K562 (cell line): Measurements from ENCODE around the gene CLCN2. TPM values are rescaled to one million over a fixed set of nuclear protein-coding genes. Genes with fewer than 3 reads are reported as not detected.

Experiments
- ATAC-seq: fragments of 200-7000 bp; cut with Tn5 transposase; 3 replicates; pipeline ENCODE4 v1.9.1; 2020; ENCODE audit warnings: moderate library complexity
- BruUV-seq: library from RNA; stranded (reverse); fragments of 400-500 nt; replicated peaks from 2 replicates; lab custom pipeline; 2021; lab: Mats Ljungman, UMichigan
- CTCF ChIA-PET: fragments of 300-600 bp; formaldehyde crosslinking; extraction: SDS; loops from one replicate; lab custom pipeline; 2021; ENCODE audit warnings: low intra/inter-chr PET ratio; lab: Yijun Ruan, JAX
- POLR2A ChIA-PET: fragments of 300-600, 350-650 bp; sonication (Branson Sonifier 250); formaldehyde crosslinking; extraction: SDS; loops from one replicate; lab custom pipeline; 2021; ENCODE audit warnings: antibody characterized with exemption, inconsistent platforms; lab: Yijun Ruan, JAX
- DNase-seq, 4 experiments: peaks; one replicate each; pipeline versions ENCODE4 v3.0.0 to v3.0.0-alpha.2; 2011 to 2018; ENCODE audit warnings: low spot score in 3 of 4, mixed read lengths in 3 of 4; ENCODE audit errors: extremely low read depth in 1 of 4
- FAIRE-seq: peaks from 2 replicates; lab custom pipeline; 2011; peaks lifted over from hg19 to GRCh38; lab: Jason Lieb, UNC
- H2AFZ ChIP-seq: 2 replicates; pipeline ENCODE4 v1.6.0; 2011; ENCODE audit warnings: low read depth, low read length, control low read depth, inconsistent platforms
- H3K27ac ChIP-seq: fragments of 200-600 bp; 3 replicates; pipeline ENCODE4 v1.8.0; 2011; ENCODE audit warnings: low read depth, mild to moderate bottlenecking, control low read depth, inconsistent platforms, low read length, moderate library complexity, mixed read lengths; ENCODE audit errors: extremely low read depth
- H3K27me3 ChIP-seq, 2 experiments: fragments of 300-600 bp in 1 of 2; 2 replicates in 1 of 2; 3 replicates in 1 of 2; pipeline versions ENCODE4 v1.6.0 to v1.8.0; 2011; ENCODE audit warnings: inconsistent platforms in 2 of 2, low read length in 2 of 2, mild to moderate bottlenecking in 1 of 2, mixed read lengths in 1 of 2, moderate library complexity in 1 of 2; ENCODE audit not compliant: control insufficient read depth in 2 of 2, insufficient read depth in 2 of 2
- H3K36me3 ChIP-seq: fragments of 300-600 bp; 3 replicates; pipeline ENCODE4 v1.8.0; 2011; ENCODE audit warnings: mild to moderate bottlenecking, low read length, inconsistent platforms; ENCODE audit not compliant: control insufficient read depth, insufficient read depth
- H3K4me1 ChIP-seq, 2 experiments: fragments of 200-600 bp in 1 of 2; replicated peaks in 1 of 2; 2 replicates in 1 of 2; 3 replicates in 1 of 2; pipeline versions ENCODE4 v1.5.1 to v1.8.0; 2011; ENCODE audit warnings: inconsistent platforms in 2 of 2, low read length in 2 of 2, mild to moderate bottlenecking in 1 of 2, mixed read lengths in 1 of 2, moderate library complexity in 1 of 2; ENCODE audit not compliant: control insufficient read depth in 2 of 2, insufficient read depth in 2 of 2
- H3K4me2 ChIP-seq: 2 replicates; pipeline ENCODE4 v1.6.1; 2011; ENCODE audit warnings: low read length, control low read depth, inconsistent platforms, mixed read lengths; ENCODE audit not compliant: insufficient read depth
- H3K4me3 ChIP-seq: fragments of 200-600 bp; sonication (generic), shearing (Covaris generic); 2 replicates; pipeline ENCODE4 v1.5.1; 2016; ENCODE audit warnings: control low read depth, inconsistent platforms
- H3K79me2 ChIP-seq: fragments of 200-600 bp; 3 replicates; pipeline ENCODE4 v1.8.0; 2011; ENCODE audit warnings: low read length, inconsistent platforms; ENCODE audit not compliant: control insufficient read depth, insufficient read depth
- H3K9ac ChIP-seq, 2 experiments: 2 replicates each; pipeline versions ENCODE4 v1.6.0 to v1.6.1; 2011; ENCODE audit warnings: low read depth in 2 of 2, low read length in 2 of 2, control low read depth in 1 of 2, inconsistent platforms in 1 of 2, mild to moderate bottlenecking in 1 of 2, mixed read lengths in 1 of 2; ENCODE audit not compliant: insufficient read depth in 1 of 2
- H3K9me1 ChIP-seq: one replicate; pipeline ENCODE4 v1.6.0; 2011; ENCODE audit warnings: inconsistent platforms, mild to moderate bottlenecking, low read length, moderate library complexity; ENCODE audit not compliant: control insufficient read depth, insufficient read depth
- H3K9me3 ChIP-seq: replicated peaks from 2 replicates; pipeline ENCODE4 v1.5.1; 2011; ENCODE audit warnings: low read depth, low read length, inconsistent platforms; ENCODE audit not compliant: control insufficient read depth, insufficient read depth
- H4K20me1 ChIP-seq: replicated peaks from 2 replicates; pipeline ENCODE4 v1.6.1; 2011; ENCODE audit warnings: low read length, inconsistent platforms, mixed read lengths; ENCODE audit not compliant: control insufficient read depth, insufficient read depth
- ADNP ChIP-seq: fragments of 200-800 bp; sonication (Bioruptor generic); IDR thresholded peaks from 2 replicates; pipeline ENCODE4 v1.6.1; 2016; ENCODE audit warnings: missing genetic modification characterization, missing compliant biosample characterization
- BACH1 ChIP-seq: fragments of 200-800 bp; sonication (Bioruptor generic); IDR thresholded peaks from 2 replicates; pipeline ENCODE4 v1.6.1; 2016; ENCODE audit warnings: missing genetic modification characterization, missing compliant biosample characterization
- CBFA2T2 ChIP-seq: fragments of 450-650 bp; conservative IDR thresholded peaks from 2 replicates; pipeline ENCODE4 v1.6.1; 2017; ENCODE audit warnings: mild to moderate bottlenecking
- CBX1 ChIP-seq: sonication (generic); IDR thresholded peaks from 2 replicates; pipeline ENCODE4 v1.6.1; 2016; ENCODE audit warnings: antibody characterized with exemption, low read depth, mild to moderate bottlenecking
- ID3 ChIP-seq, 2 experiments: fragments of 250-450 bp in 1 of 2; fragments of 450-650 bp in 1 of 2; sonication (Bioruptor Pico) in 1 of 2; IDR thresholded peaks; 2 replicates each; pipeline versions ENCODE4 v1.6.1 to v1.8.0; 2016 to 2021; ENCODE audit warnings: mild to moderate bottlenecking in 2 of 2, moderate library complexity in 2 of 2, missing compliant biosample characterization in 1 of 2, missing genetic modification characterization in 1 of 2
- IRF2 ChIP-seq: sonication (generic); formaldehyde crosslinking; IDR thresholded peaks from 2 replicates; pipeline ENCODE4 v1.8.1; 2022; ENCODE audit warnings: mild to moderate bottlenecking, missing genetic modification reagents
- KLF10 ChIP-seq: fragments of 250-450 bp; sonication (Bioruptor Pico); IDR thresholded peaks from 2 replicates; pipeline ENCODE4 v1.6.1; 2021; ENCODE audit warnings: matching md5 sums
- KLF6 ChIP-seq: fragments of 250-450 bp; sonication (Bioruptor Pico); IDR thresholded peaks from 2 replicates; pipeline ENCODE4 v1.4.0; 2020; ENCODE audit warnings: mild to moderate bottlenecking, moderate library complexity, borderline replicate concordance
- MAZ ChIP-seq, 2 experiments: fragments of 450-650 bp in 1 of 2; sonication (generic) in 1 of 2; formaldehyde crosslinking; IDR thresholded peaks in 1 of 2; conservative IDR thresholded peaks in 1 of 2; 2 replicates each; pipeline versions ENCODE4 v1.4.0 to v1.5.0; 2020; ENCODE audit warnings: mild to moderate bottlenecking in 1 of 2, missing genetic modification reagents in 1 of 2
- MCM7 ChIP-seq, 2 experiments: fragments of 450-650 bp; IDR thresholded peaks; 2 replicates each; pipeline ENCODE4 v1.6.1; 2016 to 2018
- NR0B1 ChIP-seq: fragments of 450-650 bp; IDR thresholded peaks from one replicate; pipeline ENCODE4 v1.6.1; 2018; ENCODE audit warnings: mild to moderate bottlenecking, moderate library complexity; ENCODE audit not compliant: partially characterized antibody
- POLR3G ChIP-seq: IDR thresholded peaks from 2 replicates; pipeline ENCODE4 v1.6.1; 2011; ENCODE audit not compliant: insufficient read length, insufficient replicate concordance; ENCODE audit errors: extremely low read depth
- TAF1 ChIP-seq: IDR thresholded peaks from 2 replicates; pipeline ENCODE4 v1.6.1; 2011; ENCODE audit warnings: mild to moderate bottlenecking, low read length, moderate library complexity; ENCODE audit not compliant: insufficient read depth, control insufficient read depth, severe bottlenecking; ENCODE audit errors: extremely low read depth
- ZHX1 ChIP-seq: fragments of 150-350 bp; conservative IDR thresholded peaks from 2 replicates; pipeline ENCODE4 v1.6.1; 2014; ENCODE audit warnings: low read length
- ZNF175 ChIP-seq: fragments of 200-800 bp; sonication (Bioruptor generic); IDR thresholded peaks from 2 replicates; pipeline ENCODE4 v1.6.1; 2016; ENCODE audit warnings: low read depth, mild to moderate bottlenecking, missing genetic modification characterization, missing compliant biosample characterization
- ZNF561 ChIP-seq: fragments of 450-650 bp; formaldehyde crosslinking; conservative IDR thresholded peaks from 2 replicates; pipeline ENCODE4 v1.4.0; 2020; ENCODE audit warnings: mild to moderate bottlenecking, moderate library complexity
- ZNF699 ChIP-seq: fragments of 250-450 bp; sonication (Bioruptor Pico); IDR thresholded peaks from 2 replicates; pipeline ENCODE4 v1.8.0; 2021; ENCODE audit warnings: mild to moderate bottlenecking, moderate library complexity; ENCODE audit not compliant: insufficient replicate concordance
- WGBS: fragments of 100-300 bp; shearing (Covaris generic); methylation state at CpG from one replicate; pipeline ENCODE4 v1.1.6; 2016; ENCODE audit warnings: low coverage, mixed read lengths; ENCODE audit not compliant: insufficient coverage; ENCODE audit errors: missing lambda C conversion rate; 5-methylcytosine and 5-hydroxymethylcytosine counted together
- in situ Hi-C: fragments of 300-500 bp; cut with MboI; formaldehyde crosslinking; loops from 4 replicates; pipeline ENCODE4 v1.15.0; 2018; ENCODE audit warnings: inconsistent platforms, mixed read lengths
- intact Hi-C: fragments of 100-400 bp; cut with micrococcal nuclease; formaldehyde crosslinking; loops from 2 replicates; pipeline ENCODE4 v1.14.2; 2022
- polyA plus RNA-seq, 8 experiments: library from polyadenylated mRNA; depleted of rRNA in 4 of 8; stranded (reverse) in 5 of 8; unstranded in 3 of 8; fragments of >200 nt; fragmentation: Nextera tagmentation in 2 of 8; fragmentation: Illumina TruSeq in 1 of 8; extraction: Ambion mirVana in 2 of 8; extraction: Trizol in 1 of 8; gene quantifications; 2 replicates each; pipeline versions ENCODE4 v1.2.1 to v1.2.3, GENCODE V29; 2011 to 2014; ENCODE audit warnings: inconsistent platforms in 1 of 8, missing spikeins in 1 of 8
- total RNA-seq, 7 experiments: library from RNA; depleted of rRNA in 6 of 7; stranded (reverse); fragments of >200 nt in 6 of 7; fragmentation: Illumina TruSeq in 2 of 7; extraction: Trizol in 2 of 7; gene quantifications; 2 replicates each; pipeline versions ENCODE4 v1.2.1 to v1.2.3, GENCODE V29; 2011 to 2021; ENCODE audit warnings: low replicate concordance in 1 of 7

Gene CLCN2
- total and polyA plus RNA-seq, 9 of the 15 experiments (the other 6 are each of a cell fraction or from before 2014, with no cell fraction given): 0.10 to 14.0 (median 6.9) TPM

- intact Hi-C loops: loop anchor here (10.0 kb wide), 1 partner anchor 401 kb away; no protein-coding TSS in a partner anchor
- POLR2A ChIA-PET: interaction anchor here (0.5 to 4.1 kb wide), 4 partner anchors 10 to 142 kb away, joined by 3 to 35 read pairs (median 5); no protein-coding TSS in a partner anchor
These were observed 12.0 kb upstream of the CLCN2 start for GRCh38 chr3:184373422-184373821.

More at GRCh38 chr3:184373422-184373821, 12.0 kb upstream of the CLCN2 start:
- 9% methylated on average over 5 of the region's 6 CpGs for WGBS
- BruUV-seq: no TSS peak
- DNase-seq (no peak), ATAC-seq (no peak), FAIRE-seq (no peak)
- H3K36me3 ChIP-seq: peaks cover 16% of the 10 kb centered on the region; the same call in 2 of the 3 replicates
- CTCF ChIA-PET: no interaction called here
- H4K20me1 ChIP-seq: 0 out of 2 replicates have a peak, but pooled peaks cover 7% of the 10 kb centered on the region
- in situ Hi-C loops: loop anchor here (5.0 kb wide), 2 partner anchors 44 to 94 kb away; no protein-coding TSS in a partner anchor
- no peaks in the 10 kb centered on the region for H3K9me1 ChIP-seq
- no peaks in the 10 kb centered on the region for H3K79me2 ChIP-seq
- no peak overlapping the region for H3K4me2 ChIP-seq
- no peak overlapping the region for H3K27ac ChIP-seq
- H3K27me3 ChIP-seq: peaks cover 2 to 4% of the 10 kb centered on the region in 2 experiments; a peak in 3 of 5 replicates
- peaks cover 5% of the 10 kb centered on the region in 2 experiments; a peak in 4 of 5 replicates for H3K4me1 ChIP-seq
- TF ChIP-seq ZNF699 (no peak), KLF10 (CRISPR knock-in tag) (no peak), NR0B1 (no peak), IRF2 (CRISPR knock-in tag) (no peak), KLF6 (CRISPR knock-in tag) (no peak), POLR3G (no peak), ADNP (tag) (no peak), BACH1 (tag) (no peak), ZNF561 (no peak), CBX1 (no peak), ZNF175 (CRISPR knock-in tag) (no peak), TAF1 (no peak), MAZ (CRISPR knock-in tag; conservative IDR thresholded peaks at IDR 0.05 in 1 of 2, IDR thresholded peaks at IDR 0.05 in 1 of 2) (no peak), MCM7 (IDR thresholded peaks at IDR 0.05) (no peak), ID3 (CRISPR knock-in tag; IDR thresholded peaks at IDR 0.05) (no peak), ID3 (tag; IDR thresholded peaks at IDR 0.05) (no peak), ZHX1 (no peak), CBFA2T2 (no peak)
- no peak overlapping the region for H3K4me3 ChIP-seq
- no peaks in the 10 kb centered on the region for H3K9me3 ChIP-seq
- H2AFZ ChIP-seq: no peak overlapping the region
- no peak overlapping the region for H3K9ac ChIP-seq
